ENCODE results near the gene RUFY3. TPM values are rescaled to one million over a fixed set of nuclear protein-coding genes. Genes with fewer than 3 reads are reported as not detected.

The RUFY3 gene
- total and polyA plus RNA-seq, 9 of the 15 experiments (the other 6 are each of a cell fraction or from before 2014, with no cell fraction given), result 4.2 to 31.1 (median 21.5) TPM

- WGBS (ENCODE audit: insufficient coverage, low coverage, missing lambda C conversion rate), result 71% methylated on average over 1 of the region's 1 CpG
- H3K27ac ChIP-seq (ENCODE audit: extremely low read depth, low read depth, low read length), result no peak overlapping the region
- no peak overlapping the region for H3K9ac ChIP-seq (ENCODE audit: insufficient read depth in 1 of 2, low read depth in 2 of 2, low read length in 2 of 2)
- intact Hi-C loops (cut with micrococcal nuclease), result no loop called here
- H3K9me3 ChIP-seq (replicated peaks; ENCODE audit: control insufficient read depth, insufficient read depth, low read depth, low read length), result no peaks in the 10 kb centered on the region
- no peak overlapping the region for H3K4me2 ChIP-seq (ENCODE audit: insufficient read depth, low read length)
- no peak overlapping the region for H2AFZ ChIP-seq (ENCODE audit: low read depth, low read length)
- H3K4me1 ChIP-seq (replicated peaks in 1 of 2; ENCODE audit: control insufficient read depth in 2 of 2, insufficient read depth in 2 of 2, low read length in 2 of 2), result no peaks in the 10 kb centered on the region
- no peak for DNase-seq (ENCODE audit: extremely low read depth in 1 of 4, low spot score in 3 of 4)
- CTCF ChIA-PET (ENCODE audit: low intra/inter-chr PET ratio), result no interaction called here
- H4K20me1 ChIP-seq (replicated peaks; ENCODE audit: control insufficient read depth, insufficient read depth, low read length), result no peaks in the 10 kb centered on the region
- POLR2A ChIA-PET, result no interaction called here
- no TSS peak for BruUV-seq (replicated peaks)
- no peaks in the 10 kb centered on the region for H3K9me1 ChIP-seq (ENCODE audit: control insufficient read depth, insufficient read depth, low read length)
- H3K36me3 ChIP-seq (ENCODE audit: control insufficient read depth, insufficient read depth, low read length), result peaks cover 21% of the 10 kb centered on the region; the same call in 2 of the 3 replicates
- no peak for ATAC-seq
- H3K79me2 ChIP-seq (ENCODE audit: control insufficient read depth, insufficient read depth, low read length), result no peaks in the 10 kb centered on the region
- no peaks in the 10 kb centered on the region for H3K27me3 ChIP-seq (ENCODE audit: control insufficient read depth in 2 of 2, insufficient read depth in 2 of 2, low read length in 2 of 2)
- FAIRE-seq, result no peak
- H3K4me3 ChIP-seq, result no peak overlapping the region
- in situ Hi-C loops (cut with MboI), result no loop called here
- TF ChIP-seq DPF2 (IDR thresholded peaks at IDR 0.05) (no peak), ZBTB5 (IDR thresholded peaks at IDR 0.05) (no peak), ZNF140 (CRISPR knock-in tag; IDR thresholded peaks at IDR 0.05) (no peak), ZNF511 (CRISPR knock-in tag; IDR thresholded peaks at IDR 0.05) (no peak), CBX2 (IDR thresholded peaks at IDR 0.05; ENCODE audit: insufficient read depth, low read length, poor library complexity, severe bottlenecking) (no peak), NELFE (IDR thresholded peaks at IDR 0.05; ENCODE audit: insufficient read depth, insufficient read length) (no peak), ZBTB12 (CRISPR knock-in tag; IDR thresholded peaks at IDR 0.05) (no peak)
These were observed 43.6 kb downstream of the RUFY3 start for GRCh38 chr4:70765368-70765767.

Data from K562 (cell line).